Prostate gland (tissue), 2 donors: ENCODE measurements around the gene ZNF579.

Source experiments
- POLR2A ChIP-seq: fragments of 450-650 bp; IDR thresholded peaks from one replicate; pipeline ENCODE4 v1.6.1; 2016; ENCODE audit warnings: antibody characterized with exemption, mild to moderate bottlenecking
- TF ChIP-seq, protein P1 (sequence below), 4 experiments: fragments of 200-600 bp in 2 of 4; fragments of 450-650 bp in 2 of 4; sonication (generic) in 2 of 4; IDR thresholded peaks; 1 replicate in 3 of 4; 2 replicates in 1 of 4; pipeline ENCODE4 v1.5.1; 2016 to 2019; ENCODE audit warnings: antibody characterized with exemption in 4 of 4, mild to moderate bottlenecking in 2 of 4, moderate library complexity in 2 of 4

DNA sequence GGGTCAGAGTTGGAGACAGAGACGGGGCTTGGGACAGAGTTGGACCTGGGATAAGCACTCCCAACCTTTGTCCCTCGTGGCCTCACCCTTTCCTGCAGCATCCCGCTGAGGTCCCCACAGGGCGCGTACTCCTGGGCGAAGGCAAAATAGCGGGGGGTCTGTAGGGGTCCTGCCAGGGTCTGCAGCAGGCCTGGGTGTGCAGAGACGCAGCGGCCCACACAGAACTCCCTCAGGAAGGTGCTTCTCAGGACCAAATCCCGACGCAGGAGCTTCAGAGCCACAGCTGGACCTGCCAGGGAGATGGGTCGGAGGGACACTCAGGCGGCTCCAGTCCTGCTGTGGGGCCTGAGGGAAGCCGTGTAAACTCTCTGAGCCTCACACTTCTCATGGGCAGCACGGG, 36.6 kb downstream of the ZNF579 start:
- TF ChIP-seq POLR2A: no peak
- TF ChIP-seq, protein P1, sequence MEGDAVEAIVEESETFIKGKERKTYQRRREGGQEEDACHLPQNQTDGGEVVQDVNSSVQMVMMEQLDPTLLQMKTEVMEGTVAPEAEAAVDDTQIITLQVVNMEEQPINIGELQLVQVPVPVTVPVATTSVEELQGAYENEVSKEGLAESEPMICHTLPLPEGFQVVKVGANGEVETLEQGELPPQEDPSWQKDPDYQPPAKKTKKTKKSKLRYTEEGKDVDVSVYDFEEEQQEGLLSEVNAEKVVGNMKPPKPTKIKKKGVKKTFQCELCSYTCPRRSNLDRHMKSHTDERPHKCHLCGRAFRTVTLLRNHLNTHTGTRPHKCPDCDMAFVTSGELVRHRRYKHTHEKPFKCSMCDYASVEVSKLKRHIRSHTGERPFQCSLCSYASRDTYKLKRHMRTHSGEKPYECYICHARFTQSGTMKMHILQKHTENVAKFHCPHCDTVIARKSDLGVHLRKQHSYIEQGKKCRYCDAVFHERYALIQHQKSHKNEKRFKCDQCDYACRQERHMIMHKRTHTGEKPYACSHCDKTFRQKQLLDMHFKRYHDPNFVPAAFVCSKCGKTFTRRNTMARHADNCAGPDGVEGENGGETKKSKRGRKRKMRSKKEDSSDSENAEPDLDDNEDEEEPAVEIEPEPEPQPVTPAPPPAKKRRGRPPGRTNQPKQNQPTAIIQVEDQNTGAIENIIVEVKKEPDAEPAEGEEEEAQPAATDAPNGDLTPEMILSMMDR (IDR thresholded peaks at IDR 0.05): no peak
